ENCODE results near the gene HSPA2.
"Not testable (repeated sequence)": the region's sequence is repeated elsewhere in the genome, so short reads cannot be mapped to it uniquely, and the experiment has no call there.

Gene HSPA2

DNA sequence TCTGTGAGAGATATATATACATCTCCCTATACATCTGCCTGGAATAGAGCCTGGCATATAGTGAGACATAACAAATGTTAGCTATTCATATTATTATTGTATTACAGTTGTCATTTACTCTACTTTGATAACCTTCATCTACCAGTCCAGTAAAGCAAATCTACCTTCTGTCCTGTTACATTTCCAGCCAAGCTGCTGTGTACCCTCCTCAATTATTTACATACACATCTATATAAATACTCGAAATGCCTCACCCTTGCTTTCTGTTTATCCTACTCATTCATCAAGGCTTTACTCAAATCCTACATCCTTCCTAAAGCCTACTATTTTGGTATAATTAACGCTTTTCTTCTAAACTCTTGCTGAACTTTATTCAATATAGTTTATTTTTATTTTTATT, 27.3 kb upstream of the HSPA2 start:
- DNase-seq (ENCODE audit: low read depth, low spot score), result no peak

- no peak for DNase-seq (ENCODE audit: low read depth, low spot score)
Observed at GRCh38 chr14:64515053-64515452, 25.5 kb upstream of the HSPA2 start.

- no peak for DNase-seq (ENCODE audit: low read depth, low spot score)
Observed at GRCh38 chr14:64516969-64517368, 23.6 kb upstream of the HSPA2 start.

GRCh38 chr14:64517667-64518066, 22.9 kb upstream of the HSPA2 start:
- not testable (repeated sequence) for DNase-seq (ENCODE audit: low read depth, low spot score)

- no peak for DNase-seq (ENCODE audit: low read depth, low spot score)
Observed at GRCh38 chr14:64518229-64518628, 22.3 kb upstream of the HSPA2 start.

GRCh38 chr14:64520699-64521098, 19.8 kb upstream of the HSPA2 start:
- DNase-seq (ENCODE audit: low read depth, low spot score), result no peak

DNA sequence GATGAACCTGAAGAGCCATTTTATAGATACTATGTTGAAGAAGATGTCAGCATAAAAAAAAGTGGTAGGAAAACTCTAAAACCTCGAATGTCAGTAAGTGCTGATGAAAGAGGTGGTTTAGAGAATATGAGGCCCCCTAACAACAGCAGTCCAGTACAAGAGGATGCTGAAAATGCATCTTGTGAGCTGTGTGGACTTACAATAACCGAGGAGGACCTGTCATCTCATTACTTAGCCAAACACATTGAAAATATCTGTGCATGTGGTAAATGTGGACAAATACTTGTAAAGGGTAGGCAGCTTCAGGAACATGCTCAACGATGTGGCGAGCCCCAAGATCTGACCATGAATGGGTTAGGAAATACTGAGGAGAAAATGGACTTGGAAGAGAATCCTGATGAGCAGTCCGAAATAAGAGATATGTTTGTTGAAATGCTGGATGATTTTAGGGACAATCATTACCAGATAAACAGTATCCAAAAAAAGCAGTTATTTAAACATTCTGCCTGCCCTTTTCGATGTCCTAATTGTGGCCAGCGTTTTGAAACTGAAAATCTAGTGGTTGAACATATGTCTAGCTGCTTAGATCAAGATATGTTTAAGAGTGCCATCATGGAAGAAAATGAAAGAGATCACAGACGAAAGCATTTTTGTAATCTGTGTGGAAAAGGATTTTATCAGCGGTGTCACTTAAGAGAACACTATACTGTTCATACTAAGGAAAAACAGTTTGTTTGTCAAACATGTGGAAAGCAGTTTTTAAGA, 17.8 kb upstream of the HSPA2 start:
- DNase-seq (ENCODE audit: low read depth, low spot score), result no peak

- no peak for DNase-seq (ENCODE audit: low read depth, low spot score)
Observed at GRCh38 chr14:64525354-64525753, 15.2 kb upstream of the HSPA2 start.

GRCh38 chr14:64531567-64531966, 9.0 kb upstream of the HSPA2 start:
- DNase-seq (ENCODE audit: low read depth, low spot score), result no peak

GRCh38 chr14:64536488-64537245, 3.9 kb upstream of the HSPA2 start:
- no peak for DNase-seq (ENCODE audit: low read depth, low spot score)

- no peak for DNase-seq (ENCODE audit: low read depth, low spot score)
Observed at GRCh38 chr14:64541261-64541971, 875 bp downstream of the HSPA2 start.

DNA sequence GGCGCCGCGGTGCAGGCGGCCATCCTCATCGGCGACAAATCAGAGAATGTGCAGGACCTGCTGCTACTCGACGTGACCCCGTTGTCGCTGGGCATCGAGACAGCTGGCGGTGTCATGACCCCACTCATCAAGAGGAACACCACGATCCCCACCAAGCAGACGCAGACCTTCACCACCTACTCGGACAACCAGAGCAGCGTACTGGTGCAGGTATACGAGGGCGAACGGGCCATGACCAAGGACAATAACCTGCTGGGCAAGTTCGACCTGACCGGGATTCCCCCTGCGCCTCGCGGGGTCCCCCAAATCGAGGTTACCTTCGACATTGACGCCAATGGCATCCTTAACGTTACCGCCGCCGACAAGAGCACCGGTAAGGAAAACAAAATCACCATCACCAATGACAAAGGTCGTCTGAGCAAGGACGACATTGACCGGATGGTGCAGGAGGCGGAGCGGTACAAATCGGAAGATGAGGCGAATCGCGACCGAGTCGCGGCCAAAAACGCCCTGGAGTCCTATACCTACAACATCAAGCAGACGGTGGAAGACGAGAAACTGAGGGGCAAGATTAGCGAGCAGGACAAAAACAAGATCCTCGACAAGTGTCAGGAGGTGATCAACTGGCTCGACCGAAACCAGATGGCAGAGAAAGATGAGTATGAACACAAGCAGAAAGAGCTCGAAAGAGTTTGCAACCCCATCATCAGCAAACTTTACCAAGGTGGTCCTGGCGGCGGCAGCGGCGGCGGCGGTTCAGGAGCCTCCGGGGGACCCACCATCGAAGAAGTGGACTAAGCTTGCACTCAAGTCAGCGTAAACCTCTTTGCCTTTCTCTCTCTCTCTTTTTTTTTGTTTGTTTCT, 1.7 kb downstream of the HSPA2 start:
- no peak for DNase-seq (ENCODE audit: low read depth, low spot score)

- DNase-seq (ENCODE audit: low read depth, low spot score), result no peak
Observed at GRCh38 chr14:64542836-64543201, 2.3 kb downstream of the HSPA2 start.

DNA sequence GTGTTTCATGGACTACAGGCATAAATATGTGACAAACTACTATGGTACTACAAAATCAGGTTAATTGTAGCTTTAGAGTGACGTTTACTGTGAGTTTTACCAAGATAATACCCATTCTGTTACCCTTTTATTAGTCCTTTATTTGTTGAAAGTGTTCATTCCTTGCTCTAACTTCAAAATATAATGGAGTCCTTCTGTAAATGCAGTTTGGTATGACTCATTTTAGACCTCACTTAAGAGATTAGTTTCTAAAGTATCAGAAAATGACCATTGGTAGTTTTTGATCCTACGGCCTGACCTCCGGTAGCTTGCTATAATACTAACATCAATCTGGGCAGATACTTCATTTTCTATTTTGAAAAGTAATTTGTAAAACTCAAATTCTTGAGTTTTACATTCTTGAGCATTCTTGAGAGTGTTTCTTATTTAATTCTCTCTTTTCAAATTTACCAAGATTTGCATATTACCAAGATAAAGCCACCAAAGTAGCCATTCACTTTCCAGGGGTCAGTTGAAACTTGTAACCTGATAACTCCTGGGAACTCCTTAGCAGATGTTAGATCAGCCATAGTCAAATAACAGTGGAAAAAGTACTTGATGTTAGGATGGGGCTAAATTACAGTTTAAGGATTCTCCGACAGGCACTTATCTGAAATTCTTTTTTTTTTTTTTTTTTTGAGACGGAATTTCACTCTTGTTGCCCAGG, 4.2 kb downstream of the HSPA2 start:
- no peak for DNase-seq (ENCODE audit: low read depth, low spot score)

DNA sequence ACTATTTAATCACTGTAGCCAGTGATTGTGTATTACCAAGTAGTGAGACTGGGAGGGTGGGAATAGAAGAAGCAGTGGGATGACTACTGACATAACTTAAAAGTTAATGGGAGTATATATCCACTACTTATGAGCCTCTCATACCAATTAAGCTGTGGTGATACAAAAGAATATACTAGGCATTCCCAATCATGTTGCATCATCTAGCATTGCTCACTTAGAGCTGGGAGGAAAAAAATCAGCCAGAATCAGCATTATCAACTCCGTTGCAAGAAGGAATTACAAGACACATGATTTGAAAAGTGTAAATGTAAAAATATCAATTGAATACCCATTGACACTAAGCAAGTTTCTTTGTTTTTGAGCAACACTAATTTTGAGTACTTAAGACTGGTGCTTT, 8.5 kb downstream of the HSPA2 start:
- DNase-seq (ENCODE audit: low read depth, low spot score), result no peak

- no peak for DNase-seq (ENCODE audit: low read depth, low spot score)
Observed at GRCh38 chr14:64549791-64550620, 9.5 kb downstream of the HSPA2 start, which contains the start of gene PPP1R36. TSS of gene PPP1R36 (plus strand) at chr14:64549961. CDS start at chr14:64549998, 37 bp downstream.

- DNase-seq (ENCODE audit: low read depth, low spot score), result no peak
Observed at GRCh38 chr14:64550621-64551333, 10.2 kb downstream of the HSPA2 start.

GRCh38 chr14:64554556-64554955, 14.0 kb downstream of the HSPA2 start:
- DNase-seq (ENCODE audit: low read depth, low spot score), result no peak

DNA sequence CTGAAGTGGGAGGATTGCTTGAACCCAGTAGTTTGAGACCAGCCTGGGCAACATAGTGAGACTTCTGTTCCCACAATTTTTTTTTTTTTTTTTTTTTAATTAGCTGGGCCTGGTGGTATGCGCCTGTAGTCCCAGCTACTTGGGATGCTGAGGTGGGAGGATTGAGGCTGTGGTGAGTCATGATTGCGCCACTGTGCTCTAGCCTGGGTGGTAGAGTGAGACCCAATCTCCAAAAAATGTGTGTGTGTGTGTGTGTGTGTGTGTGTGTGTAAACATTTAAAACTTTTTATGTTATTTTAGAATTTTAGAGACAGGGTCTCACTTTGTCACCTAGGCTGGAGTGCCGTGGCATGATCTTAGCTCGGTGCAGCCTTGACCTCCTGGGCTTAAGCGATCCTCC, 16.0 kb downstream of the HSPA2 start:
- no peak for DNase-seq (ENCODE audit: low read depth, low spot score)
